Testis (tissue), 3 donors: Measurements from ENCODE around the gene PAFAH1B1. TPM values are rescaled to one million over a fixed set of nuclear protein-coding genes. Genes with fewer than 3 reads are reported as not detected.

Source experiments
- DNase-seq: peaks from one replicate; pipeline ENCODE4 v3.0.0-alpha.2; 2019
- H3K27ac ChIP-seq, 2 donors: fragments of 200-600 bp; sonication (generic); one replicate each; pipeline ENCODE4 v1.5.1; 2019
- H3K27me3 ChIP-seq: fragments of 200-600 bp; sonication (generic); one replicate; pipeline ENCODE4 v1.5.1; 2019
- H3K36me3 ChIP-seq: fragments of 200-600 bp; sonication (generic); one replicate; pipeline ENCODE4 v1.5.1; 2017; ENCODE audit warnings: low read depth; ENCODE audit errors: missing control alignments
- H3K4me1 ChIP-seq: fragments of 200-600 bp; sonication (generic); one replicate; pipeline ENCODE4 v1.5.1; 2019
- H3K4me3 ChIP-seq, 2 donors: fragments of 200-600 bp; sonication (generic); one replicate each; pipeline ENCODE4 v1.5.1; 2017 to 2019
- H3K9me3 ChIP-seq: fragments of 200-600 bp; sonication (generic); one replicate; pipeline ENCODE4 v1.5.1; 2017
- CTCF ChIP-seq, 3 experiments: fragments of 450-650 bp in 2 of 3; fragments of 200-600 bp in 1 of 3; sonication (generic) in 1 of 3; IDR thresholded peaks; one replicate each; pipeline ENCODE4 v1.5.1; 2016 to 2019; ENCODE audit warnings: antibody characterized with exemption in 3 of 3, mild to moderate bottlenecking in 2 of 3, moderate library complexity in 1 of 3
- POLR2A ChIP-seq: fragments of 450-650 bp; IDR thresholded peaks from one replicate; pipeline ENCODE4 v1.6.1; 2017; ENCODE audit warnings: antibody characterized with exemption, mild to moderate bottlenecking, moderate library complexity
- WGBS, 2 donors: methylation state at CpG; one replicate each; pipeline ENCODE4 v1.1.5; 2018; 5-methylcytosine and 5-hydroxymethylcytosine counted together
- intact Hi-C: fragments of 100-400 bp; cut with DNase I; formaldehyde crosslinking; loops from one replicate; pipeline ENCODE4 v1.15.1; 2023; ENCODE audit warnings: low total_unique reads
- polyA plus RNA-seq: library from polyadenylated mRNA; stranded (reverse); fragments of 350-450 nt; fragmentation: Illumina TruSeq; extraction: RNeasy Lipid Tissue Mini Kit (QIAGEN cat#74804); gene quantifications from one replicate; pipeline ENCODE4 v1.2.3, GENCODE V29; 2014; ENCODE audit warnings: low read depth, low replicate concordance; ENCODE audit not compliant: insufficient read depth
- total RNA-seq, 2 donors: library from RNA; depleted of rRNA; stranded (reverse); fragments of >200 nt; gene quantifications; one replicate each; pipeline ENCODE4 v1.2.3, GENCODE V29; 2016

PAFAH1B1 gene
- total and polyA plus RNA-seq, 3 donors from 2014 or later, result 157 to 597 (median 225) TPM

GRCh38 chr17:2704031-2704889 is 110.8 kb downstream of the PAFAH1B1 start:
- Histone ChIP-seq H3K36me3 (no peaks in the 10 kb centered on the region), H3K27ac (no peak overlapping the region), H3K4me1 (peaks cover 23% of the 10 kb centered on the region), H3K4me3 (no peak overlapping the region), H3K9me3 (no peaks in the 10 kb centered on the region), H3K27me3 (no peaks in the 10 kb centered on the region)
- no peak for DNase-seq
- WGBS, 2 donors, result 83 to 87% methylated on average over 7 to 38 of the region's 38 CpGs
- TF ChIP-seq POLR2A (no peak), CTCF (IDR thresholded peaks at IDR 0.05) (no peak)
- intact Hi-C loops, result no loop called here

- TF ChIP-seq CTCF (IDR thresholded peaks at IDR 0.05) (no peak), POLR2A (no peak)
- Histone ChIP-seq H3K9me3 (no peaks in the 10 kb centered on the region), H3K36me3 (no peaks in the 10 kb centered on the region), H3K27me3 (no peaks in the 10 kb centered on the region), H3K27ac (no peak overlapping the region), H3K4me3 (no peak overlapping the region), H3K4me1 (peaks cover 30% of the 10 kb centered on the region)
- WGBS, 2 donors, result 73 to 83% methylated on average over 4 of the region's 4 CpGs
- no peak for DNase-seq
- intact Hi-C loops, result no loop called here
Measured at GRCh38 chr17:2704890-2705248, 111.4 kb downstream of the PAFAH1B1 start.

- H3K9me3 ChIP-seq, result no peaks in the 10 kb centered on the region
- H3K4me3 ChIP-seq, result no peak overlapping the region
- no peaks in the 10 kb centered on the region for H3K27me3 ChIP-seq
- no peak for DNase-seq
- 79 to 87% methylated on average over 7 of the region's 7 CpGs for WGBS, 2 donors
- no peaks in the 10 kb centered on the region for H3K36me3 ChIP-seq
- TF ChIP-seq CTCF (IDR thresholded peaks at IDR 0.05) (no peak), POLR2A (no peak)
- peaks cover 33% of the 10 kb centered on the region for H3K4me1 ChIP-seq
- intact Hi-C loops, result no loop called here
- no peak overlapping the region for H3K27ac ChIP-seq
Measured at GRCh38 chr17:2705263-2705662, 111.8 kb downstream of the PAFAH1B1 start.

GRCh38 chr17:2705888-2706795 is 112.7 kb downstream of the PAFAH1B1 start:
- H3K36me3 ChIP-seq, result no peaks in the 10 kb centered on the region
- TF ChIP-seq POLR2A (no peak), CTCF (IDR thresholded peaks at IDR 0.05) (no peak)
- no peak overlapping the region for H3K27ac ChIP-seq
- H3K4me1 ChIP-seq, result peaks cover 39% of the 10 kb centered on the region
- no peaks in the 10 kb centered on the region for H3K27me3 ChIP-seq
- intact Hi-C loops, result no loop called here
- H3K4me3 ChIP-seq, result no peak overlapping the region
- no peak for DNase-seq
- H3K9me3 ChIP-seq, result no peaks in the 10 kb centered on the region
- WGBS, 2 donors, result 85 to 87% methylated on average over 11 to 25 of the region's 25 CpGs
